Spleen (tissue), 11 donors: ENCODE results near the gene MYO18B. TPM values are rescaled to one million over a fixed set of nuclear protein-coding genes. Genes with fewer than 3 reads are reported as not detected.

ENCODE experiments used
- DNase-seq: peaks from one replicate; pipeline ENCODE4 v3.0.0-alpha.2; 2020
- H3K27ac ChIP-seq, 8 donors: fragments of 200-600 bp; sonication (generic) in 7 of 8; 1 replicate in 4 of 8; 2 replicates in 4 of 8; pipeline versions ENCODE4 v1.5.0 to v1.8.0; 2016 to 2021; ENCODE audit warnings: inconsistent platforms in 4 of 8, mild to moderate bottlenecking in 4 of 8, moderate library complexity in 1 of 8
- H3K27me3 ChIP-seq, 7 donors: fragments of 200-600 bp; sonication (generic) in 6 of 7; replicated peaks in 1 of 7; 1 replicate in 4 of 7; 2 replicates in 3 of 7; pipeline versions ENCODE4 v1.5.0 to v1.8.0; 2016 to 2021; ENCODE audit warnings: inconsistent platforms in 3 of 7, mild to moderate bottlenecking in 1 of 7
- H3K36me3 ChIP-seq, 6 donors: fragments of 200-600 bp; sonication (generic) in 5 of 6; 1 replicate in 4 of 6; 2 replicates in 2 of 6; pipeline versions ENCODE4 v1.5.0 to v1.8.0; 2016 to 2021; ENCODE audit warnings: inconsistent platforms in 2 of 6
- H3K4me1 ChIP-seq, 6 donors: fragments of 200-600 bp; sonication (generic) in 5 of 6; 1 replicate in 3 of 6; 2 replicates in 3 of 6; pipeline versions ENCODE4 v1.5.0 to v1.8.0; 2016 to 2021; ENCODE audit warnings: inconsistent platforms in 3 of 6
- H3K4me3 ChIP-seq, 8 donors: fragments of 200-600 bp; sonication (generic) in 7 of 8; 1 replicate in 4 of 8; 2 replicates in 4 of 8; pipeline versions ENCODE4 v1.5.0 to v1.8.0; 2016 to 2021; ENCODE audit warnings: inconsistent platforms in 4 of 8, mild to moderate bottlenecking in 4 of 8, moderate library complexity in 2 of 8
- H3K9me3 ChIP-seq, 8 donors: fragments of 200-600 bp; sonication (generic) in 7 of 8; 1 replicate in 4 of 8; 2 replicates in 4 of 8; pipeline versions ENCODE4 v1.5.0 to v1.8.0; 2016 to 2021; ENCODE audit warnings: inconsistent platforms in 4 of 8
- CTCF ChIP-seq, 11 experiments: fragments of 200-600 bp in 7 of 11; fragments of 450-650 bp in 4 of 11; sonication (generic) in 4 of 11; IDR thresholded peaks in 8 of 11; conservative IDR thresholded peaks in 3 of 11; 1 replicate in 7 of 11; 2 replicates in 4 of 11; pipeline versions ENCODE4 v1.4.0 to v1.8.0; 2016 to 2021; ENCODE audit warnings: antibody characterized with exemption in 11 of 11, inconsistent platforms in 4 of 11, mild to moderate bottlenecking in 1 of 11
- POLR2A ChIP-seq, 3 donors: fragments of 450-650 bp; IDR thresholded peaks; one replicate each; pipeline ENCODE4 v1.5.1; 2017; ENCODE audit warnings: antibody characterized with exemption in 3 of 3, mild to moderate bottlenecking in 1 of 3
- POLR2AphosphoS5 ChIP-seq, 3 donors: sonication (generic); formaldehyde crosslinking; IDR thresholded peaks; one replicate each; pipeline ENCODE4 v1.5.1; 2017; ENCODE audit warnings: antibody characterized with exemption in 3 of 3
- WGBS, 5 donors: extraction: QIAGEN DNeasy Blood & Tissue Kit in 3 of 5; methylation state at CpG; one replicate each; pipeline versions ENCODE4 v1.1.5 to v1.1.7; 2013 to 2018; 5-methylcytosine and 5-hydroxymethylcytosine counted together
- intact Hi-C: fragments of 100-400 bp; cut with DNase I; formaldehyde crosslinking; loops from one replicate; pipeline ENCODE4 v1.15.0; 2023; ENCODE audit warnings: low total_unique reads
- polyA plus RNA-seq, 3 donors: library from polyadenylated mRNA; stranded (reverse); fragments of 200-250 nt; gene quantifications; one replicate each; pipeline ENCODE4 v1.2.1, GENCODE V29; 2013
- total RNA-seq, 7 donors: library from RNA; depleted of rRNA in 3 of 7; stranded (reverse); fragments of >200 nt in 3 of 7; fragmentation: NEBNext Ultra II Directional in 4 of 7; extraction: Animal tissue kit (Norgen Biotek cat#: 25700) in 4 of 7; gene quantifications; one replicate each; pipeline versions ENCODE4 v1.1.0 to v1.2.1, GENCODE V29; 2016 to 2021
- donor health status: healthy with polysubstance abuse.
- donor health status: DM: no; HTN: no; CAD: no; lungs with moderate emphysema.
- donor health status: DM: no; HTN: no; CAD: no.
- donor health status: Bipolar disorder and iron deficiency.
- donor health status: healthy.
- donor health status: DM: no; HTN: no; CAD: no.
- donor health status: DM: yes; HTN: yes; CAD: no.

MYO18B gene
- total and polyA plus RNA-seq, 10 donors = under 0.01 to 0.79 (median 0.12) TPM

- 63 to 76% (median 74%) methylated on average over 11 of the region's 11 CpGs for WGBS, 5 donors
- intact Hi-C loops = no loop called here
- Histone ChIP-seq H3K27ac (no peak overlapping the region), H3K4me1 (no peaks in the 10 kb centered on the region), H3K27me3 (peaks cover 0 to 24% (median 0%) of the 10 kb centered on the region in 7 donors), H3K9me3 (no peaks in the 10 kb centered on the region), H3K36me3 (no peaks in the 10 kb centered on the region), H3K4me3 (no peak overlapping the region)
- TF ChIP-seq POLR2A (IDR thresholded peaks at IDR 0.05) (no peak), CTCF (IDR thresholded peaks at IDR 0.05 in 8 of 11, conservative IDR thresholded peaks at IDR 0.05 in 3 of 11) (no peak), POLR2AphosphoS5 (IDR thresholded peaks at IDR 0.05) (no peak)
- no peak for DNase-seq
Measured at GRCh38 chr22:25780673-25781072, 38.7 kb downstream of the MYO18B start.

GRCh38 chr22:25781801-25782200 is 39.8 kb downstream of the MYO18B start:
- intact Hi-C loops = no loop called here
- TF ChIP-seq CTCF (IDR thresholded peaks at IDR 0.05 in 8 of 11, conservative IDR thresholded peaks at IDR 0.05 in 3 of 11) (no peak), POLR2AphosphoS5 (IDR thresholded peaks at IDR 0.05) (no peak), POLR2A (IDR thresholded peaks at IDR 0.05) (no peak)
- no peak overlapping the region for H3K4me3 ChIP-seq
- no peak for DNase-seq
- no peaks in the 10 kb centered on the region for H3K4me1 ChIP-seq
- WGBS, 5 donors = 90 to 94% (median 91%) methylated on average over 8 of the region's 8 CpGs
- no peaks in the 10 kb centered on the region for H3K36me3 ChIP-seq
- H3K27ac ChIP-seq = no peak overlapping the region
- H3K9me3 ChIP-seq = no peaks in the 10 kb centered on the region
- H3K27me3 ChIP-seq = peaks cover 0 to 24% (median 0%) of the 10 kb centered on the region in 7 donors

GRCh38 chr22:25782831-25783230 is 40.8 kb downstream of the MYO18B start:
- no peak overlapping the region for H3K27ac ChIP-seq
- no peaks in the 10 kb centered on the region for H3K36me3 ChIP-seq
- H3K4me3 ChIP-seq = no peak overlapping the region
- WGBS, 5 donors = 69 to 84% (median 71%) methylated on average over 2 of the region's 2 CpGs
- no peaks in the 10 kb centered on the region for H3K4me1 ChIP-seq
- intact Hi-C loops = no loop called here
- TF ChIP-seq POLR2A (IDR thresholded peaks at IDR 0.05) = no peak
- TF ChIP-seq CTCF (IDR thresholded peaks at IDR 0.05 in 8 of 11, conservative IDR thresholded peaks at IDR 0.05 in 3 of 11) = no peak
- no peak for TF ChIP-seq POLR2AphosphoS5 (IDR thresholded peaks at IDR 0.05)
- DNase-seq = no peak
- H3K27me3 ChIP-seq = peaks cover 0 to 24% (median 0%) of the 10 kb centered on the region in 7 donors
- H3K9me3 ChIP-seq = no peaks in the 10 kb centered on the region

GRCh38 chr22:25783856-25784255 is 41.9 kb downstream of the MYO18B start:
- Histone ChIP-seq H3K27me3 (peaks cover 0 to 27% (median 0%) of the 10 kb centered on the region in 7 donors), H3K36me3 (no peaks in the 10 kb centered on the region), H3K4me3 (no peak overlapping the region), H3K9me3 (no peaks in the 10 kb centered on the region), H3K27ac (no peak overlapping the region), H3K4me1 (no peaks in the 10 kb centered on the region)
- DNase-seq = no peak
- intact Hi-C loops = no loop called here
- TF ChIP-seq POLR2AphosphoS5 (IDR thresholded peaks at IDR 0.05) (no peak), POLR2A (IDR thresholded peaks at IDR 0.05) (no peak), CTCF (IDR thresholded peaks at IDR 0.05 in 8 of 11, conservative IDR thresholded peaks at IDR 0.05 in 3 of 11) (no peak)
- WGBS, 5 donors = 74 to 79% (median 77%) methylated on average over 3 of the region's 3 CpGs
